Measurements from ENCODE around the gene PCBD2. TPM values are rescaled to one million over a fixed set of nuclear protein-coding genes. Genes with fewer than 3 reads are reported as not detected.

The PCBD2 gene
- total RNA-seq, 1 donor from 2014 or later, result 18.8 TPM

GRCh38 chr5:134920848-134921575 lies 16.1 kb downstream of the PCBD2 start:
- peaks cover 11% of the 10 kb centered on the region for H3K36me3 Mint-ChIP-seq (ENCODE audit: insufficient read depth)
- no peak for TF ChIP-seq CTCF (IDR thresholded peaks at IDR 0.05; ENCODE audit: unreplicated experiment)
- H3K27ac Mint-ChIP-seq, result no peak overlapping the region
- no peaks in the 10 kb centered on the region for H3K9me3 Mint-ChIP-seq (ENCODE audit: low read depth)
- H3K4me1 Mint-ChIP-seq (ENCODE audit: low read depth), result peaks cover 14% of the 10 kb centered on the region
- DNase-seq (ENCODE audit: low spot score, unreplicated experiment), result no peak
- no peaks in the 10 kb centered on the region for H3K27me3 Mint-ChIP-seq
- H3K4me3 Mint-ChIP-seq (ENCODE audit: low read depth), result no peak overlapping the region

- DNase-seq (ENCODE audit: low spot score, unreplicated experiment), result no peak
- H3K36me3 Mint-ChIP-seq (ENCODE audit: insufficient read depth), result peaks cover 7% of the 10 kb centered on the region
- H3K27ac Mint-ChIP-seq, result no peak overlapping the region
- H3K27me3 Mint-ChIP-seq, result no peaks in the 10 kb centered on the region
- H3K9me3 Mint-ChIP-seq (ENCODE audit: low read depth), result no peaks in the 10 kb centered on the region
- H3K4me1 Mint-ChIP-seq (ENCODE audit: low read depth), result no peaks in the 10 kb centered on the region
- no peak for TF ChIP-seq CTCF (IDR thresholded peaks at IDR 0.05; ENCODE audit: unreplicated experiment)
- H3K4me3 Mint-ChIP-seq (ENCODE audit: low read depth), result no peak overlapping the region
Observed at GRCh38 chr5:134932508-134932907, 27.6 kb downstream of the PCBD2 start.

- Mint-ChIP-seq H3K4me1 (ENCODE audit: low read depth) (peaks cover 4% of the 10 kb centered on the region), H3K9me3 (ENCODE audit: low read depth) (no peaks in the 10 kb centered on the region), H3K36me3 (ENCODE audit: insufficient read depth) (peaks cover 8% of the 10 kb centered on the region), H3K27me3 (no peaks in the 10 kb centered on the region), H3K27ac (no peak overlapping the region), H3K4me3 (ENCODE audit: low read depth) (no peak overlapping the region)
- no peak for TF ChIP-seq CTCF (IDR thresholded peaks at IDR 0.05; ENCODE audit: unreplicated experiment)
- DNase-seq (ENCODE audit: low spot score, unreplicated experiment), result no peak
Observed at GRCh38 chr5:134934202-134934601, 29.3 kb downstream of the PCBD2 start.

- Mint-ChIP-seq H3K4me3 (ENCODE audit: low read depth) (no peak overlapping the region), H3K27ac (no peak overlapping the region), H3K27me3 (no peaks in the 10 kb centered on the region), H3K36me3 (ENCODE audit: insufficient read depth) (peaks cover 6% of the 10 kb centered on the region), H3K9me3 (ENCODE audit: low read depth) (no peaks in the 10 kb centered on the region), H3K4me1 (ENCODE audit: low read depth) (peaks cover 4% of the 10 kb centered on the region)
- DNase-seq (ENCODE audit: low spot score, unreplicated experiment), result no peak
- no peak for TF ChIP-seq CTCF (IDR thresholded peaks at IDR 0.05; ENCODE audit: unreplicated experiment)
Observed at GRCh38 chr5:134935711-134936602, 31.0 kb downstream of the PCBD2 start.

DNA sequence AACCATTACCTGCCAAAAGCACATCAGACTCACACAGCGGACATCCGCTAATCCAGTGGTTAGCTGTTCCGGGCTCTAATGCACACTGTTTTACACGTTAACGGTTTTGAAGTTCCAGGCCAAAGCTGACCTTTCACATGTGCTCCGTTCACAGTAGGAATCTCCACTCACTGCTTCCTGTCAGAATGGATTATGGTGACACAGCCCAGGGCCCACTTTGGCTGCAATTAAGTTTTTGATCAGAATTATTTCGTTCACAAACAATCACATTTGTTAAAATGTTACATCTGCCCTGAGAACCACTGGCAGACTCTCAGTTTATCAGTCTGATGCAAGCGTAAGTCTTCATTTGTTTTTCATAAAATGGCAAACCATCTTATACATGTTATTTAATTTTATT lies 32.6 kb downstream of the PCBD2 start:
- Mint-ChIP-seq H3K4me1 (ENCODE audit: low read depth) (peaks cover 4% of the 10 kb centered on the region), H3K36me3 (ENCODE audit: insufficient read depth) (peaks cover 7% of the 10 kb centered on the region), H3K27ac (no peak overlapping the region), H3K27me3 (no peaks in the 10 kb centered on the region), H3K4me3 (ENCODE audit: low read depth) (no peak overlapping the region), H3K9me3 (ENCODE audit: low read depth) (no peaks in the 10 kb centered on the region)
- DNase-seq (ENCODE audit: low spot score, unreplicated experiment), result no peak
- TF ChIP-seq CTCF (IDR thresholded peaks at IDR 0.05; ENCODE audit: unreplicated experiment), result no peak

Measured in progenitor cell of endocrine pancreas (in vitro differentiated cells).